GM19099 (cell line): ENCODE results near the gene TMPRSS3.

ENCODE experiments used
- POLR2A ChIP-seq: IDR thresholded peaks from 3 replicates; pipeline ENCODE4 v1.6.1; 2011; ENCODE audit warnings: low read depth; ENCODE audit not compliant: insufficient read length; ENCODE audit errors: extremely low read depth

TMPRSS3 gene

GRCh38 chr21:42390696-42391095, 5.2 kb downstream of the TMPRSS3 start:
- TF ChIP-seq POLR2A, result no peak

GRCh38 chr21:42390193-42390592, 5.7 kb downstream of the TMPRSS3 start:
- no peak for TF ChIP-seq POLR2A

GRCh38 chr21:42389449-42389835, 6.4 kb downstream of the TMPRSS3 start:
- TF ChIP-seq POLR2A, result no peak

GRCh38 chr21:42388740-42389448, 7.0 kb downstream of the TMPRSS3 start:
- no peak for TF ChIP-seq POLR2A

- TF ChIP-seq POLR2A, result no peak
Observed at GRCh38 chr21:42387843-42388340, 8.0 kb downstream of the TMPRSS3 start.

- no peak for TF ChIP-seq POLR2A
Observed at GRCh38 chr21:42387164-42387563, 8.7 kb downstream of the TMPRSS3 start.

GRCh38 chr21:42386034-42386591, 9.7 kb downstream of the TMPRSS3 start:
- TF ChIP-seq POLR2A, result no peak

- TF ChIP-seq POLR2A, result no peak
Observed at GRCh38 chr21:42385619-42386018, 10.2 kb downstream of the TMPRSS3 start.

- no peak for TF ChIP-seq POLR2A
Observed at GRCh38 chr21:42384989-42385388, 10.9 kb downstream of the TMPRSS3 start.

GRCh38 chr21:42384156-42384945, 11.5 kb downstream of the TMPRSS3 start:
- no peak for TF ChIP-seq POLR2A

GRCh38 chr21:42383331-42383730, 12.5 kb downstream of the TMPRSS3 start:
- TF ChIP-seq POLR2A, result no peak

GRCh38 chr21:42382915-42383314, 12.9 kb downstream of the TMPRSS3 start:
- TF ChIP-seq POLR2A, result no peak

- no peak for TF ChIP-seq POLR2A
Observed at GRCh38 chr21:42381347-42381984, 14.4 kb downstream of the TMPRSS3 start.

GRCh38 chr21:42379426-42380215, 16.2 kb downstream of the TMPRSS3 start:
- TF ChIP-seq POLR2A, result no peak
